ENCODE data around the gene SRP14.
A peak's percentile ranks its signal among the peaks of the same experiment; 100 is the strongest.
"Not testable (repeated sequence)": the region's sequence is repeated elsewhere in the genome, so short reads cannot be mapped to it uniquely, and the experiment has no call there.

The SRP14 gene

DNA sequence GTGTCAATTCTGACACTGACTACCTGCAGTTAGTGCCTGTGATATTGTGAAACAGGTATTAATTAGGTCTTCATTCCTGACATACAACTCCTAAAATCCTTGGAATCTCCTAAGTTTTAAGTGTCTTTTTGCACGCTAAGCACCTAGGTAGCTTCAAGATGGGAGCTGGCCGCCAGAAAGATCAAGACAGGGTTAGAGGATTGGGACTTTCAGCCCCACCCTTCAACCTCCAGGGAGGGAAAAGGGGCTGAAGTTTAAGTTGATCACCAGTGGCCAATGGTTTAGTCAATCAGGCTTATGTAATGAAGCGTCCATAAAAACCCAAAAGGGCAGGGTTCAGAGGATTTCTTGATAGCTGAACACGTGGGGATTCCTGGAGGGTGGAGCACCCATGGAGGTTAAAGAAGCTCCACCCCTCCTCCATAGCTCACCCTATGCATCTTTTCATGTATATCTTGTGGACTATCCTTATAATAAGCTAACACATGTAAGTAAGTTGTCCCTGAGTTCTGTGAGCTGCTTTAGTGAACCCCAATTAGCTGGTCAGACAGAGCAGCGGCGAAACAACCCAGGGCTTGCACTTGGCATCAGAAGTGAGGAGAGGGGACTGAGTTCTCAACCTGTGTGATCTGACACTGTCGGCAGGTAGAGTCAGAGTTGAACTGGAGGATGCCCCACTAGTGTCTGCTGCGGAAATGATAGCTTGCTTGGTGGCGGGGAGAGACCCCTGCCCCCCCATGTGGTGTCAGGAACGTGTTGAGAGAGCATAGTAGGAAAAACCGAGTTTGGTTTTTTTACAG lies 12.8 kb upstream of the SRP14 start:
- no peak for DNase-seq (ENCODE audit: low read depth in 2 of 3, low spot score in 2 of 3)

DNA sequence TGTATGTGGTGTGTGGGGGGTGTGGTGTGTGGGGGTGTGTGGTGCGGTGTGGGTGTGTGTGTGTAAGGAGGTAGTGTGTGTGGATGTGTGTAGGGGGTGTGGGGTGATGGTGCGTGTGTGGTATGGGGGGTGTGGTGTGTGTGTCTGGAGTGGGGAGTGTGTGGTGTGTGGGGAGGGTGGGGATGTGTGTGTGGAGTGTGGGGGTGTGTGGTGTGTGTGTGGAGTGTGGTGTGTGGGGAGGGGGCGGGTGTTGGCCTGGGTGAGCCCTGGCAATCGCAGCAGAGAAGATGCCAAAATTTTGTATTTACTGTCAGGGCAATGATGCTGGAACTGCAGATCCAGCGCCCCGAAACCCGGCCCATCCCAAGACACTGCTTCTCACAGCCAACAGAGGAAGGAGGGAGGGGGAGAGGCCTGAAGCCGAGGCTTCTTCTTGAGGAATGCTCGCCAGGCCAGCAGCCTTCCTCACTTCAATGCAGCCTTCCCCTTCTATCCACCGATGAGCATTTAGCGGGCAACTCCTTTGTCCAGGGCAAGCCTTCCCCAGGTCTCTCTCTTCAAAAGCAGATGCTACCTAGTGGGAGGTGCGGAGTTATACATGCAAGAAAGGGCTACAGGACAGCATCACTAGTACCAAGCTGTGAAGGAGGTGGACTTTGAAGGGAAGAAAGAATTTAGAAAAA lies 11.9 kb upstream of the SRP14 start:
- no peak for DNase-seq (ENCODE audit: low read depth in 2 of 3, low spot score in 2 of 3)

DNA sequence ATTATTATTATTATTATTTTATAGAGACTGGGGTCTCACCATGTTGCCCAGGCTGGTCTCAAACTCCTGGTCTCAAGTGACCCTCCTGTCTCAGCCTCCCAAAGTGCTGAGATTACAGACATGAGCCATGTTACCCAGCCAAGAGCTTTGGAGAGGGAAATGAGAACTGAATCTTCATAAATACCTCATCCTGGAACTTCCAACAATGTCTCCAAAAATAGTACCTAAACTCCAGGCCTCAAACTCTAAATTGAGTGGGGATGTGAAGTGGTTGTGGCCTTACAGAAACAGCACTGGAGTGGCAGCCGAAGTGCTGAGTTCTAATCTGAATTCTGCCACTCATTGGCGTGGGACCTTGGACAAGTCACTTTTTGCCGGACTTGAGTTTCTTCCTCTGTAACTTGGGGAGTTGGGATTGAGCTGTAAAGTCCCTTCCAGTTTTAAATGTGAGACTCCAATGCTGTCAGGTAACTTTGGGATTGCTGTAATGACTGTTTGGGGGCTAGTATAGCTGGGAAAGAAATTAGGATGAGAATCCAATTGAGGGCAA lies 10.0 kb upstream of the SRP14 start:
- no peak for DNase-seq (ENCODE audit: low read depth in 2 of 3, low spot score in 2 of 3)

DNA sequence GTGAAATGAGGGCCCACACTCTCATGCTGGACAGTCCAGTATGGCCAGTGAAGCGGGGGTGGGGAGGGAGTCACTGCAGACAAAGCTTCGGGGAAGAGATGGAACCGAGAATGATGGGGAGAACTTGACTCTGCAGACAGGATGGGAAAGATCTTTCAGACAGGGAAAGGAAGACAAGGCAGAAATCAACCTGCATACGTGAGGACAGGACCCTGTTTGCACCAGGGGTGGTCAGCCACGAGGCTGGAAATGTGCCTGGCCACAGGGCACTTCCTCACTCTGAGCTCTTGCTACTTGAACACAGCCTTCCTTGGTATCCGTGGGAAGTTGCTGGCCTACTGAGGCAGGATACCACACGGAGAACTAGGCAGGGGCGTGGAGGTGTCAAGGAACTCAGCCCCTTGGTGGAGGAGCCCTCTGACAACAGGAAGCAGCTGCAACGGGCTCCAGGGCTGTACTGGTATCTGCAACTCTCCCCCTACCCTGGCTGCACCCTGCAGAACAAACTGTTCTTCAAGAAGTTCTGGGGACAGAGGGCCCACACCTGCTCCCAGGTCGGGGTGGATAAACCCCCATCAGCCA lies 9.3 kb upstream of the SRP14 start:
- no peak for DNase-seq (ENCODE audit: low read depth in 2 of 3, low spot score in 2 of 3)

DNA sequence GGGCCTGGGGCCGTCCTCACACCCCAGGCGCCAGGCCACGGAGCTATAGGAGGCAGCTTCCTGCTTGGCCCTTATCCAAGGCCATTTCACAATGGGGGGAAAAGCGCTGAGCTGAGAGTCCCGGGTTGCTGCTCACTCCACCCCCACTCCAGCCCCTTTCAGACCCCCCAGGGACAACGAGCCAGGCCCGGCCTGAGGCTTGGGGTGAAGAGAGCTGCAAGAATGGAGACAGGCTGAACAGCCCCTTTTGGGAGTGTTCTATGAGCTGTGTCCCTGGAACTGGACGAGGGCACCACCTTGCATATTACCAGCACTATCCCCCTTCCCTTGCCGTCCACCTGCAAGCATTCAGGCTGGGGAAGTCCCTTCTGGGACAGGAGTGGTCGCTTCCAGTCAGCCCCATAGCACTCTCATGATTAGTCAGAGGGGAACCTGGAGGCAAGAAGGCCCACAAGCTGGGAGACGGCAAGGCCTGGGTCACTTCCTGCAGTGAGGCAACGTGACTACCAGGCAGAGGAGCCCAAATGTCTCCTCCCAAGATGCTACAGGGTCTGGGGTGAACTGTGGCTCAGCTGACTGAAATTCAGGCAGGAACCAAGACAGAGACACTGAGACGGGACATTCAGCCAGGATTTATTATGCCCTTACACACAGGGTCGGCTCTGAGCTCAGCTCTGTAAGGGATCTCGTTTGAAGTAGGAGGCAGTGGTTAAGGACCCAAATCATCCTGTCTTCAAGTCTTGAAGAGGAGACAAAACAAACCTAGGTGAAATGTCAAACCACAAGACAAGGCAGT lies 8.6 kb upstream of the SRP14 start:
- DNase-seq (ENCODE audit: low read depth in 2 of 3, low spot score in 2 of 3) = peak in 1 of 3 experiments; percentile 38

DNA sequence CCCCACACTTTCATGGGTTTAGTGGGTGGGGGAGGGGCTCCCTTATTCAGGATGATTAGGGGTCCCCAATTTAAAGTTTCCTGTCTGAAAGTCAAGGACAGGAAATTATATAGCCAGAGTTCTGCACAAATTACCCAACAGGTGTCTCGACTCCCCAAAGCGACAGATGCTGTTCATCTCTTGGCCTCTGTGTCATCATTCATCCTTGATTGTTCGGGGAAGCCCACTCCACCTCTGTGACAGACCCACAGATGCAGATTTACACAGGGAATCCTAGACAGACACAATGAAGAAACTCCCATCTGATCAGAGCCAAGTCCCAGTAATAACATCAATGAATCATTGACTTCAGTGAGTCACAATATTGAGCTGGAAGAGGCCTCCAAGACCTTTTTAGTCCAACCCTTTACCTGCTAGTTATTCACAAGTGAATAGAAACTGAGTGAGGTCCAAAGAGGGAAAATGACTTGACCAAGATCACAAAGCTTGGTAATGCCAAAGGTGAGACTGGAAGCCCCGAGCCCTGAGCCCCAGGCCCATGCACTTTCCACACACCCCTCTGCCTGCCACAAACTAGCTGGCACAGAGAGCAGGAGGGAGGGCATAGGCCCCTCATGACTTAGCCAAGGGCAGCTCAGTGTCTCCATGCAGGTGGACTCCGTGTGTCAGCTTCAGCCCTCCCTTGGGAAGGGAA lies 7.9 kb upstream of the SRP14 start:
- no peak for DNase-seq (ENCODE audit: low read depth in 2 of 3, low spot score in 2 of 3)

DNA sequence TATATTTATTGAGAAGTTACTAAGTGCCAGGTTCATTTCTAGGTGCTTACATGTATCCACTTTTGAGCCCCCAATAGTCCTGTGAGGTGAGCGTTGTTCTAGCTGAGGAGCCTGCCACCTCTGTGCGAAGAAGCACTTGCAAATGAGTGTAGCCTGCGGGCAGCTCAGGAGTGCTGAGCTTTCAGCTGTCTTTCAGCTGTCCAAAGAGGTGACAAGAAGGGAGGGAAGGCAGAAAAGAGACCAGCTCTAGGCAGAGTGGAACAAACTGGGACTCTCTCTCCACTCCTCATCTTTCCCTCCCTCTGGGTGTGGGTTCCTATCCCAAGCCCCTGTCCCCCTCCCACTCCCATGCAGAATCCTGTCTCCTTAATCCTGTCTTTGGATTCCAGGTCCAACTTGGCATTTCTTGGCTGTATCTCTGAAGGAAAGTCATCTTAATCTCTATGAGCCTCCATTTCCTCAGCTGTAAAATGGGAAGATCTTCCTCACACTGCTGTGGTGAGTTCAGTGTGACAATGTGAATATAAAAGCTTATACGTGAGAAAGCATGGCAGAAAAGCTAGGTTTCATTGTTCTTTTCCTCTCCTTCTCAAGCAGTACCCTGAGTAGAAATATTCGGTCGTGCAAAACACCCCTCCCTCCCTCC lies 6.7 kb upstream of the SRP14 start:
- no peak for DNase-seq (ENCODE audit: low read depth in 2 of 3, low spot score in 2 of 3)

DNA sequence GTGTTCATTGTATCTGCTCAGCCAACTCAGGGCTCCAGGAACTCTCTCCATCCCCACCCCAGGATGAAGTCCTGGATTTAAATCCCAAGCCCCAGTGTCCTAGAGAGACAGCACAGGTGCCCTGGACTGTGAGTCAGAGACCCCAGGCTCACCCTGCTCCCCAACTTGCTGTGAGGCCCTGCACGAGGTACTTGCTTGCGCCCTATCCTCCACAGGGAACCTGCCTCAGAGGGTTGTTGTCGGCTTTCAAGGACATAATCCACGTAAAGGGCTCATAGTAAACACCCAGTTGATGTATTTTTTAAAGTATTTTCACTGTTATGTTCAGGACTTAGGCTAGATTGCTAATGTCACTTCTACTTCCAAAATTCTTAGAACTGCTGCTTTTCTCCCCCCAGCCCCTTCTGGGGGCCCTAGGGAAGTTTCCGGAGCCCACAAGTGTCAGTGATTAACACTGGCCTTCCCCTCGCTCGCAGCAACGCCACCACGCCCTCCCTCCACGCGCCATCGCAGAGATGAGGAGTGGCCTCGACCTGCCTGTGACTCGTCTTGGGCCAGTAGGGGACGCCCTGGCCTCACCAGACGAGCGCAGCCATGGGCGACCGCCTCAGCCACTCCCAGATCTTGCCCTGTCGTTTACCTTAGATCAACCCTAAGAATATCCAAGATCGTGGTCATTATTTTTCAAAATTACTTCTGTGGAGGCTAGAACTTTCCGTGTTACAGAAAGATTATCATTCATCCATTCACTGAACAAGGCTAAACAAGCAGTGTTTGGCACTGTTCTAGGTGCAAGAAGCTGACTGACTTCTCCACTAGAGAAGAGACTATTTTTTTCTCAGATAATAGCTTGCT lies 6.0 kb upstream of the SRP14 start:
- DNase-seq (ENCODE audit: low read depth in 2 of 3, low spot score in 2 of 3) = peak; percentile 63 to 81 (median 72)

DNA sequence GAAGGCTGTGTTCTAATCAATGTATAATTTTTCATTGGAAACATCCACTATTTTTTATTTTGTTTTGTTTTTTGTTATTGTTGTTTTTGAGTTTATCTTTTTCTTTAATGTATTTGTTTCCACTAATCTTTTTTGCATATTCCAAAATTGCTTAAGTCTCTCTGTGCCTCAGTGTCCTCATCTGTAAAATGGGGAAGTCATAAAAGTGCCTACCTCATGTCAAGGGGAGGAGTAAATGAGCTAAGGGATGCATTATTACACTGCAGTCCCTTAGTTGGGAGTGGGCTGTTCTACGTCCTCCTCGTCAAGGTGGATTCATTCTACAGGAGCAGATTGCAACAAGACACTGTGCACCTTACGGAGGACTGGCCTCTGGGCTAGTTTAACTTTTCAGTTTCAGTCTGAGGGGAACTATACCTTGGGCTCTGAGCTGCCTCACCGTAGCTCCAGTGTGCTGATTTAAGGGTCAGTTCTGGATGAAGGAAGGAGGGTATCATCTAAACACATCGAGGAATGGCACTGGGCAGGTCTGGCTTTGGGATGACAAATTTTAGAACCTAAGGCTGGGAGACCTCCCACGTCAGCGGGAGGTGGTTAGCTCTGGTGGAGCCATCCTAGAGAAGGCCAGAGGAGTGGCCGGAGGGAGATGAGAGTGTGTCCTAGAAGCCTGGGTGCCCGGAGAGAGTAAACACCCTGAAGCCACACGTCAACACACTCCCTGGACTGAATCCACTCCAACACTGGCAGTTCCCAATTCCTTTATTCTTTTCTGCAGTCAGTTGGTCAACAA lies 5.1 kb upstream of the SRP14 start:
- no peak for DNase-seq (ENCODE audit: low read depth in 2 of 3, low spot score in 2 of 3)

DNA sequence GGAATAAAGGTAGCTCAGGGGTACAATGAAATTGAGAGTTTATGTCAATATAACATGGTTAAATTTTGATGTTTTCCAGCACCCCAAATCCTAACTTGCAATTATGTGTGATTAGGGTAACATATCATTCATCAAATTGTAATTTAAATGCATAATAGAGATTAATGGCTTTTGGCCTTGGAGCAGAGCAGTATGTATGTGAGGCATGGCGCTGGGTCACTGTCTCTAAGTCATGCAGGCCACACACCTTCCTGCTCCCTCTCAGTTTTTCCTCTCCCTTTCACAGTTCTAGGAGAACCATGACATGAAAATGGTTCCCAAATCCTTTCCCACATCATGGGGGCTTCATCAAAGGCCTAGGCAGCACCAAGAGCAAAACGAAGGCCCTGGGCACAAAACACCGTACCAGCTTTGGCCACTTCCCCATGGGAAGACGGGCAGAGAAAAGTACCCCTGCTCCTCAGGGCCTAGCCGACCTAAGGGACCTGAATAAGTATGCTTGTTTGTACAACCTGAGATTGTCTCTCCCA lies 3.9 kb upstream of the SRP14 start:
- DNase-seq (ENCODE audit: low read depth in 2 of 3, low spot score in 2 of 3) = no peak

DNA sequence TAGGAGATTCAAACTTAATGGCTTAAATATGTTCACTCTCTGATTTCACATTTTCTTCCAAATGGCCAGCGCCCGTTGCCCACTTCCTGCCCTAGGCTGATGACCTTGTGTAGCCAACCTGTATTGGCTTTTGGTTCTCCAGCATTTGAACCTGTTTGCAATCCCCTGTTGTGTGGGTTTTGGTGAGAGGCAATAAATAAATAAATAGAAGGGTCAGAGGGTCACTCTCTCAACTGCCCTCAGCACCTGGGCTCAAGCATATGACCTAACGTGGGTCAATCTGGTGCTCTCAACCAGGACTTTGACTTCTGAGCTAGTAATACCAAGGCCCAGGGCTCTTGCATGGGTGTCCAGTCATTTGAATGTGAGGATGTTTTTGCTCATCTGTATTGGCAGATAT lies 1.8 kb upstream of the SRP14 start:
- DNase-seq (ENCODE audit: low read depth in 2 of 3, low spot score in 2 of 3) = no peak

DNA sequence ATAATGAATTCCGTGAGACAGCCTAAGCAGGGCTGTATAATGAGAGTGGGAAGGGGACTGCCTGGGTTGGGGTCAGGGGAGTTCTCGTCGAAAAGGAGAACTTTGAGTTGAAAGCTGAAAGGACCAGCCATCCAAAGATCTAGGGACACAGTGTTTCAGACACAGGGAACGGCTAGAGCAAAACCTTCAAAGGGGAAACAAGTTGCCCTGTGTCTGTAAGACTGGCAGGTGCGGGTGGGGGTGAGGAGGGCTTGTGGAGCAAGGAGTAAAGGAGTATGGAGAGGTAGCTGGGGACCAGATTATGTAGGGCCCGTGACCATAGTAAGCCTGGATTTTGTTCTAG lies 1.3 kb upstream of the SRP14 start:
- no peak for DNase-seq (ENCODE audit: low read depth in 2 of 3, low spot score in 2 of 3)

DNA sequence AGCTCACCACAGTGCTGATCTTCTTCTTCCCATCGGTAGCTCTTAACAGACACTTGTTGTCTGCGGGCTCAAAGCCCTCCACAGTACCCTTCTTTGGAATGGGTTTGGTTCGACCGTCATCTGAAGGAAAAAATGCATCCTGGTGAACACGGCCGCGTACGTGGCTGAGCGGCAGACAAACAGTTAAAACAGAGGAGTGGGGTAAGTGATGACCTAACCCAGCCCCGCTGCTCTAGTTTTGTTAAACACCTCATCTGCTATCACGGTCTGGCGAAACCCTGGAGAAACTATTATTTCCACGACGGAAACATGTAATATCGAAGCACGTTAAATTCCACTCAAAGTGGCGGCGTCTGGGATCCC lies 725 bp downstream of the SRP14 start:
- no peak for DNase-seq (ENCODE audit: low read depth in 2 of 3, low spot score in 2 of 3)

DNA sequence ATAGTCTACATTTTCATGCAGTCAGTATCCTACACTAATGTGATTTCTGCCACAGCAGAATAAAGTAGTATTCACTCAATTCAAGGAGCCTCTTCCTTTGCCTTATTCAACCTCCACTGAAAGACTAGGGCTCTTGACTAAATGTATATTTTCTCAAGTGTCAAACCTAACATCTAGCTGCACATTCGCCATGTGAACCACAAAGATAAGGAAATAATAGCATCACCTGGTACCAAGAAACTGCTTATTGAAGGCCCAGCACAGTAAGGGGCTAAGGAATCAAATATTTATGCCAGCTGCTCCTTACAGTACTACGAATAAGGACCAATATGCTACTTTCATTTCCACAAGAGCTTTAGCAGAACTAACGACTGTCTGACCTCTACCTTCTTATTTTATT lies 1.3 kb downstream of the SRP14 start:
- DNase-seq (ENCODE audit: low read depth in 2 of 3, low spot score in 2 of 3) = no peak

DNA sequence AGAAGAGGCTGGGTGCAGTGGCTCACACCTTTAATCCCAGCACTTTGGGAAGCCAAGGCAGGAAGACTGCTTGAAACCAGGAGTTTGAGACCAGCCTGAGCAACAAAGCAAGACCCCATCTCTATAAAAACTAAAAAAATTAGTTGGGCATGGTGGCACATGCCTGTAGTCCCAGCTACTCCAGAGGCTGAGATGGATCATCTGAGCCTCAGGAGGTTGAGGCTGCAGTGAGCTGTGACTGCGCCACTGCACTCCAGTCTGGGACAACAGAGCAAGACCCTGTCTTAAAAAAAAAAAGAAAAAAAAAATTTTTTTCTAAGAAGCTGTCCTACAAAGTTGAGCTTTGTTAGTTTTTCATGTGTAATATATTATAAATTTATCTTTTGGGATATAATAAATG lies 3.8 kb downstream of the SRP14 start:
- DNase-seq (ENCODE audit: low read depth in 2 of 3, low spot score in 2 of 3) = not testable (repeated sequence)

DNA sequence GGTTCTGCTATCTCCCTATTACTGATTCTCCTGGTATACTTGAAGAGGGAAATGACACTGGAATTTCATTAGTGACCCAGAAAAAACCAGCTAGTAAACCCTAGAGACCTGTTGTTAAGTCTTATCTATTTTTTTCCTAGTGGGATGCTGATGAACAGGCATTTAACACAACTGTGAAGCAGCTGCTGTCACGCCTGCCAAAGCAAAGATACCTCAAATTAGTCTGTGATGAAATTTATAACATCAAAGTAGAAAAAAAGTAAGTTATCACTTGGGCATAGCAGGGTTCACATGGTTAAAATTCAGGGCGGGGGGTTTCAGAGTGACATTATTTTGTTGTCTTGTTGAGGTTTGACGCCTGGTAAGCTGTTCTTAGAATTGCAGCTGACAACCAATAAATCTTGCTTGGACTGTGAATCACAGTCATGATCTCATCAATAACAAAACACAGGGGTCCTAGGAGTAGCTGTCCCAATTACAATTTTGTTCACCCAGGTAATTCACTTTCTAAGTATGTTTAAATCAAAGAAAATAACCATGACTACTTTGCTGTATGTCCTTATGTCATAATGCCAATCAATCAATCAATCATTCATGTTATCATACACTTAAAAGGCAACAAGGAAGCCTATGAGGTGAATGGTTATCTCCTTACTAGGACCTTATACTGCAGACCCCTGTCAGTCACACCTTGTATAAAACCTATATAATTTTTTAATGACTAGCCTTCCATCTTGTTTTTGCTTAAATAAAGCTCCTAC lies 4.6 kb downstream of the SRP14 start:
- DNase-seq (ENCODE audit: low read depth in 2 of 3, low spot score in 2 of 3) = no peak

DNA sequence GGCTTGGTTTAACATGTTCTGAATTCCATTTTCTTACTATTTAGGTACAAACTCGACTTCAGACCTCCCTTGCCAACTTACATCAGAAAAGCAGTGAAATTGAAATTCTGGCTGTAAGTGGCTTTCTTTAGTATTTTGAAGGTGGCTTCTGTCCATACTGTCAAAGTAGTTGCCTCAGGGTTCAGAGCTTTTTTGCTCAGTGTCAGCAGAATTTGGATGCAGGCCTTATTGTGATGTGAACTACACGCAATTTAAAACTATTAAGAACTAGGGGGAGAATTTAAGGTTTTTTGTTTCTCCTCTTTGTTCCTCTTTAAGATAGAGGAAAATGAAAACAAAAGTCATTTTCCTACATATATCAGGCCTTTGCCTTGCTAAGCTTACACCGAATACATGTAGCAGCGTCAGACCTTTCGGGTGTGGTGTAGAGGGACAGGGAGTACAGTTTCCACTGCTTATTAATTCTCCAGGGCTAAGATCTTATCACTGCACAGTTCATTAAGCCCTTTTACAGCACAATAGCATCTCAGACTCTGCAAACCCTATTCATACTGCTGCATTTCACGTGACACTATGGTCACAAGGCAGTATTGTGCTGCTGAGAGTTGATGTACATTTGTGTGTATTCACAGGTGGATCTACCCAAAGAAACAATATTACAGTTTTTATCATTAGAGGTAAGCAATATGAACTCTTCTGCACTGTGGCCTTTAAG lies 6.7 kb downstream of the SRP14 start:
- no peak for DNase-seq (ENCODE audit: low read depth in 2 of 3, low spot score in 2 of 3)
